Activated CD4-positive, alpha-beta T cell treated with anti-CD3 and anti-CD28 coated beads, Interleukin-2, amount 50 U/mL, for 4 hours (primary cell): ENCODE results near the gene VWA8.

Source experiments
- DNase-seq, 2 experiments: peaks; one replicate each; pipeline ENCODE4 v3.0.0-alpha.2; 2020

Gene VWA8

DNA sequence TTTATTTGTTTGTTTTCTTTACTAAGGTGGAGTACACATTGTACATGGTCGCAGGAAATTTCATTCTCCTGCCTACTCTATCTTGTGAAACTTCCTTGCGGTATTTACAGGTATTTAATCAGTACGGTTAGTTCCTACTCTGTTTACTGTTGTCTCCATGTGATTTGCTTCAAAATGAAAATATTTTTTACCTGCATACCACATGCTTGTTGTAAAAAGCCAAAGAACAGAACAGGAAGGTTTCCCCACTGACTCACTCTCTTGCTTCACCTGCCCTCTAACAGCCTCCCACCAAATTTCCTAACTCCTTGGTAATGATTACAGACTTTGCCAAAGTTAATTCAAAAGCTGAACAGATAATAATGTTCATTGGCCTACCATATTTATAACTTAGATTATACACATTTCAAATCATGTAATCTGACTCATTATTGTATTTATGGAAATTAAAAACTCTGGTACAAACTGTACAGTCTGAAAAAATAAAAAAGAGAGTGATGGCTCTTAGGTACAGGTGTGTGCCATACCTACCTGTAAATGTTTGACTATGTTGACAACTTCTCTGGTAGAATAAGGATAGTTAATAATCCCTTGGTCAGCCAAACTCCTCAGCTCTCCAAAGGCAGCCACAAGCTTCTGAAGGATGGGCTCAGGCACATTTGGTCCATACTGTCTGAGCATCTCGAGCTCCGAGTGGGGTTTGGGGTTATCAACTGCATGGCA, 239.9 kb downstream of the VWA8 start:
- DNase-seq: no peak

- DNase-seq: no peak
Measured at GRCh38 chr13:41716236-41716635, 244.7 kb downstream of the VWA8 start.

GRCh38 chr13:41713405-41713804, 247.5 kb downstream of the VWA8 start:
- DNase-seq: no peak

- DNase-seq: no peak
Measured at GRCh38 chr13:41710771-41711170, 250.1 kb downstream of the VWA8 start.

GRCh38 chr13:41709511-41709910, 251.4 kb downstream of the VWA8 start:
- no peak for DNase-seq

DNA sequence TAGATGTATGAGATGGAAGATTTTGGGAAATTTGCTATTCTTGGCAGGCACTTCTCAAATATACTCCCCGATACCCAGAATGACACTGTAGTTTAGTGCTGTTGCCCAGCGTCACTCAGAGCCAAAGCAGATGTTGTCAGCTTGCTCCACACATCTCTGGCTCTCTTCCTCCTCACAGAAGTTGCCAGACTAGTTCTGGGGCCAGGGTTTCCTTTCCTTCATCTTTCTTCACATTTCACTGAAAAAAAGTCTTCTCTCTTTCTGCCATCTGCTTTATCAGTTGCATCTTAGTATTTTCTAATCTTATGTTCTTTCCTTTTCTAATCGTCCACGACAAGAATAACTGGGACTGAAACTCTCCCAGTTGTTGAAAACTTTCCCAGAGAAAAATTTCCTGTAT, 252.2 kb downstream of the VWA8 start:
- DNase-seq: no peak

DNA sequence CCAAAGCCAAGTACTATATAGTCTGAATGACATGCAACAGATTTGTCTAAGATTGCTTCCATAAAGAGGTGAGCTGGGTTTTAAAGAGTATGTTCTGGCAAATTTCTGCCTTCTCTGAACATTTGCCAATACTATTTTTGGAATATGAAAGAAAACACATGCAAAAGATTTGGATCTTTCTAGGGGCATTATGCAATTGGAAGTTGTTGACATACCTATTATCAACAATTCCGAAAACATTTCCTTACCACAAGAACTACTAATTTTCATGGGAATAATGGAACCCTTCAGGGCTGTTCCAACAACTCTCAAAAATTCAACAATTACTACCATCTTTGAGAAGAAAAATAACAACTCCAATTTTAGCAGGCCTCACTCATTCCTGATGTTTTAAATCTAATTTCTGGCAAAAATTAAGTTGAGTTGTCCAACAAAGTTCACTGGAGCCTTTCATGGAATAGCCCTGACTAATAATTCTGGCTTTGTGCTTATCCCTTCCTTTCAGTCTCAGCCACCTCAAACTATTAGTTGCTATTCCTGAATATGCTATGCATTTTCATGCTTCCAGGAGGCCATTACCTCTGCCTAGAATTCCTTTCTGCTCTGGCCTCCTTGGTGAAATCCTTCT, 253.6 kb downstream of the VWA8 start:
- no peak for DNase-seq

DNA sequence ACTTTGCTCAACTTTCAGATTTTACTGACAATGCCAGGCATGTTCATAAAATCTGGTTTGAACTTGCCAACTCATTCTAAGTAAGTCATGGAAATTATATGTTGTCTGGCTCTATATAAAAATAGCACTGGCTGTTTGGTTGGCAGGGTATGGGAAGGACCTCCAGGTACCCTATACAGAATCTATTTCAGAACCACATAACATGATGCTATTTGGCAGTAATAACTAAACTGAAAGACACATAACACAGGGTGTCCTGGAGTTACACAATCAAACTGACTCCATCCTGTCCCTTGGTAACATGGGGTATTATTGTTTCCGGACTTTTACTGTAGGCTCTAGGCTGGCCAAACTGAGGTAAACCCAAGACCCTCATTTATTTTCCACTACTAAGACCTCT, 254.8 kb downstream of the VWA8 start:
- no peak for DNase-seq

DNA sequence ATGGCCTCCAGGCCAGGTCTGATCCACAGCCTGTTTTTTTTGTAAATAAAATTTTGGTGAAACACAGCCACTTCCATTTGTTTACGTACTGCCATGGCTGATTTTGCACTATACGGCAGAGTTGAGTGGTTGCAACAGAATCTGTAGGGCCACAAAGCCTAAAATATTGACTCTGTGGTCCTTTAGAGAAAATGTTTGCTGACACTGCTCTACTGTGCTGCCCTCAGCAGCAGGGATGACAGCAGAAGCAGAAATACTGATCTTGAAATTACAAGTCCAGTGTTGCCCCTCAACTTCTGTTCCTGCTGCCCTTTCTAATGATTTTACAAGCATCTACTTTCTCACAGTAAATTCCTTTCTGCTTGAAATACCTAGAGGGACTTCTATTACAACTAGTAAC, 258.4 kb downstream of the VWA8 start:
- no peak for DNase-seq

- no peak for DNase-seq
Measured at GRCh38 chr13:41701676-41702075, 259.2 kb downstream of the VWA8 start.

DNA sequence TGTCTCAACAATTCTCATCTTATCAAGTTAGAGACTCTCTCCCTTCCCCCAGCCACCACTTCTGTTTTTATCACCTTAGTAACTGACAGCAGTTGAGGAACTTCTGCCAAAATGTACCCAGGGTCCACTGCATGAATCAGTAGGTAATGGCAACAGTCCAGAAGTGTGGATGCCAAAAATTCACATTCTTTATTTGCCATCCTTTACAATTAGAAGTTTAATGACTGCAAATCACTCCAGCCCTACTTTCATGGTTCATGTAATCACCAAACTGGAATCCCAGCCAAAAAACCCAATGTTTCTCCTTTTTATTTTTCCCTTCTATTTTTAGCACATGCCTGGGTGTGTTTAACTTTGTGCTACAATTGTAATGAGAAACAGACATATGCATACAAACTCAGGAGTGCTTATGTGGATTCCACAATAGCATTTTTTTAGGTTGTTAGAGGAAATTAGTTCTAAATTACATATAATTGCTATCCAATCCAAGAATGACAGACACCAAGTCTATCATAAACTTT, 260.1 kb downstream of the VWA8 start:
- no peak for DNase-seq

DNA sequence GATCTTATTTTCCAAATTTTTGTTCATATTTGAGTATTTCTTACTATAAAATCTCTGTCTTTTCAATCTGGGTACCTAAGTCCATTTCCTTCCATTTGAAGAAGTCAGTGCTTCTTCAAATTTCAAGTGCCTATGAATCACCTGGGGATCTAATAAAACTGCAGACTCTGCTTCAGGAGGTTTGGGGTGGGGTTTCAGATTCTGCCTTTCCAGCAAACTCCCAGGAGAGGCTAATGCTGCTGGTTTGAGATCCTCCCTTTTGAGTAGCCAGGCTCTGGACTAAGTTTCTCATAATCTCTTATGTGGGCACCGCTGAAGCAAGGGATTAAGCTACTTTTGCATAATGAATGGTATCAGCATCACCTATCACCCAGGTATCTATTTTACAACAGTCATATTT, 261.1 kb downstream of the VWA8 start:
- DNase-seq: no peak

DNA sequence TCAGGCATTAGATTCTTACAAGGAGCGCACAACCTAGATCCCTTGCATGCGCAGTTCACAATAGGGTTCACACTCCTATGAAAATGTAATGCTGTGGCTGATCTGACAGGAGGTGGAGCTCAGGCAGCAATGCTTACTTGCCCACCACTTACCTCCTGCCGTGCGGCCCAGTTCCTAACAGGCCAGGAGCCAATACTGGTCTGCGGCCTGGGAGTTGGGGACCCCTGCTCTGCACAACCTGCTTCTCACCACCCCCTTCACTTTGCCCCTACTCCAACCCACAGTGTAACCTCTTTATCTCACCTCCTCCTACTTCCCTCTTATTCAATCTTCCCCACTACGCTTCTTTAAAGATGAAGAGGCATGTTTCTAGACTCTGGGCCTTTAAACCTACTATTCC, 263.3 kb downstream of the VWA8 start:
- no peak for DNase-seq

DNA sequence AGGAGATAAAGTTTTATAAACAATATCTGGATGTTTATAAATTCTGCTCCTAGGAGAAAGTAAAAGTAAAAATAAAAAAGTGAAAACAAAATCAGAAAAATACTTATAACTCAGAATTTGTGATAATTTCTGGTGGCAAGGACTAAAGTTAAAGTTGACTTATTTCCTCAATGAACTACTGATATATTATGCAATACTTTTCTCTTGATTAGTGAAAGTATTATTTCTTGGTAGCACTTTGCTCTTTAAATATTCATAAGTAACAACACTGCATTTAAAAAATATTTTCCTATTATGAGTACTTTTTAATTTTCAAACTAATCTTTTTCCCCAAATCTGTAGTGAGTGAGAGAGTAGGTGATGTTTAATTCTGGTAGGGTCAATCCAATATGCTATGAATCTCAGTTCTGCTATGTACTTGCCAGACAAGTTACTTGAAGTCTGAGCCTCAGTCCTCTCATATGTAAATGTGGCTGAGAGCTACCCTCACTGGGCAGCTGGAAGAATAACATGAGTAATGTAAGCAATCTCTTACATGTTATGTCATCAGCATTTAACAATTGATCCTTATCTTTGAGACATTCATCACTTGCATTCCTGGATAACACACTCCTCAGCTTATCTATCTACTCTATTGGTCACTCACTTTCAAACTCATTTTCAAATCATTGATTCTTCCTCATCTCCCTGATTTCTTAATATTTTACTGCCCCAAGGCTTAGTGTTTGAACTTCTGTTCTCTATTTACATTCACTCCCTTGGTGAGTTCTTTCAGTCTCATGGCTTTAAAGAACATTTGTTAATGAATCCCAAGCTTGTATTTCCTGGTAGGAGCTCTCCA, 264.5 kb downstream of the VWA8 start:
- DNase-seq: no peak

DNA sequence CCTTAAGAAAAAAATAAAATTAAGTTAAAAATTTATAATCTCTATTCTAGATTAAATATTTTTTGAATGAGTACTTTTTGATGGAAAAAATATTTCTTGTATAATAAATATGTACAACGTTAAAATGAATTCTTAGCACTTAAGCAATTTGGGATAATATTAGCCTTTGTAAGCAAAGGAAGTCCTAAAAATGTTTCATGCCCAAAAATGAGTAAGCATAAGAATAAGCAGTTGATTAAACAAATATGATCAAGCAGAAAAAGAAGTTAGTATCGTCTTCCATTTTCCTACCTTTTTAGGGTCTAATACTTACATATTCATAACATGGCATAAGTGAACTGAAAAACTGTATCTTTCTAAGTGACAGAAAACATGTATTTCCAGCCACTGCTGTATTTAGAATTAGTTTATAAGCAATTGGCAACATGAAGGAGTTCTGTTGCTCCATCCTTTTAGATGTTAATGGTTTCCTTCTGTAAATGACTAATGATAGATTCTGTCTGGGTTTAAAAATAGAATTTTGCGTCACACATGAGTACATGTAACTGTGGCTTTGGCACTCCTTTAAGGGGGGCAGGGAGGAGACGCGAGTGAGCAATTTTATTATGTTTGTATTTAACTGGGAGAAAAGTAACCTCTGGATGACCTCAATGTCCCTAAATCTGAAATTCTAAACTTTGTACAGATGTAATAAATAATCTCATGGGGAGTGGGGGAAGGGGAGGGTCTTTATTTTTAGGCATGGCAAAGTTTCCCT, 266.2 kb downstream of the VWA8 start:
- no peak for DNase-seq

GRCh38 chr13:41693434-41693833, 267.5 kb downstream of the VWA8 start:
- DNase-seq: no peak

DNA sequence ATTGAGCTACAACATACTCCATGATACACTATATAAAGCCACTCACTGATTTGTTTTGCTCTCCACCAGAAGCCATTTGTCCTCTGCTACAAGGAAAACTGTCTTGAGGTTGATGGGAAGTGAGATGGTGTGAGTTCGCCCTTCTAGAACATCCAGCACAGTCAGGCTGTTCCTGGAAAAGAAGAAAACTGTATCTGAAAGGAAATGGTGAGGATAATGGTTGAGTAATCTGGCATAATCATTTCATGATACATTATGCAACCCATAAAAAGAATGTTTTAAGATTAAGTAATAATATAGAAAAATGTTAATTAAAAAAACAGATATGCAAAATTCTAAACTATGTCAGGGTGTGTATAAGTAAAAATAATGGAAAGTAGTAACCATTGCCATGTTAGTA, 269.6 kb downstream of the VWA8 start:
- DNase-seq: no peak

DNA sequence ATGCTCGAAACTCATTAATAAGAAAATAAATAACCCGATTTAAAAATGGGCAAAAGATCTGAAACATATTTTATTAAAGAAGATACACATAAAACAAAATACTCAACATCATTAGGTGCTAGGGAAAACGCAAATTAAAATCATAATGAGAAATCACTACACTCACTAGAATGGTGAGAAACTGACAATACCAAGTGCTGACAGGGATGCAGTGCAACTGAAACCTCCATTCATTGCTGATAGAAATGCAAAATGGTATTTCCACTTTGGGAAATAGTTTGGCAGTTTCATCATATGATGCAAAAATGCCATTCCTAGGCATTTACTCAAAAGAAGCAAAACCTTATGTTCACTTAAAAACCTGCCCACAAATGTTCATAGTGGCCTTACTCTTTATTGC, 278.1 kb downstream of the VWA8 start:
- DNase-seq: no peak

DNA sequence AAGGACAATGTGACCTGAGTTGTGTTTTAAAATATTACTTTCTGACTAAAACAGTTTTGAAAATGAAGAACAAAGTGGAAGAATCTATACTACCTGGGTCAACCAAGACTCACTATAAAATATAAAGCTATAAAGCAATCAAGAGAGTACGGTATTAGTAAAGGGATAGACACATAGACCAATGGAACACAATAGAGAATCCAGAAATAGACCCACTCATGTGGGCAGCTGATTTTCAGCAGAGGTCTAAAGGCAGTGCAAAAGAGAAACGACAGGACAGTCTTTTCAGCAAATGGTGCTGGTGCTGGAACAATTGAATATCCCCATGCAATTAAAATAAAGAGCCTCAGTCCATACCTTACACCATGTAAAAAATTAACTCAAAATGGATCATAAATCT, 278.9 kb downstream of the VWA8 start:
- DNase-seq: no peak

- DNase-seq: no peak
Measured at GRCh38 chr13:41681587-41681986, 279.3 kb downstream of the VWA8 start.

GRCh38 chr13:41680900-41681299, 280.0 kb downstream of the VWA8 start:
- DNase-seq: no peak

DNA sequence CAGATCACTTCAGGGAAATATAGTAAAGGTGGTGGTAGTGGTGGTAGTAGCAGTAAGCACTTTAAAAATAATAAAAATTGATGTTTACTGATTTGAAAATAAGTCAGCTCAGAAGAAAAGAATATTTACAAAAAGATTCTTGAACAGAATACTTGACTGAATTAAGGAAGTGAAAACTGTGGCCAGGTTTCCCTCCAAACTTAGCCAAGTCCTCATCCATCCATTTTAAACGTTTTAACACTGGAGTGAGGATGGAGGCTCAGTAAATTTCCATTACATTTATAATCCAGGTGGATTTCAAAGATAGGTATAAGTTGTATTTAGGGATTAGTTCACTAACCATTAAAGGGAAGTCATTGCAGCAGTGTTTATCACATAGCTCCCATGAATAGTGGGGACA, 282.1 kb downstream of the VWA8 start:
- no peak for DNase-seq

GRCh38 chr13:41678249-41678648, 282.7 kb downstream of the VWA8 start:
- DNase-seq: no peak
